IMR-90 (cell line): ENCODE results near the gene PTPRU. TPM values are rescaled to one million over a fixed set of nuclear protein-coding genes. Genes with fewer than 3 reads are reported as not detected.

Source experiments
- ATAC-seq: fragments of 200-7000 bp; cut with Tn5 transposase; 2 replicates; pipeline ENCODE4 v1.9.1; 2020; ENCODE audit warnings: low read depth, mild to moderate bottlenecking, moderate library complexity
- BruUV-seq: library from RNA; stranded (reverse); fragments of 400-500 nt; replicated peaks from 2 replicates; lab custom pipeline; 2021; lab: Mats Ljungman, UMichigan
- CTCF ChIA-PET: fragments of 300-600 bp; formaldehyde crosslinking; extraction: SDS; loops from one replicate; lab custom pipeline; 2021; ENCODE audit warnings: antibody characterized with exemption; lab: Yijun Ruan, JAX
- POLR2A ChIA-PET: fragments of 300-600 bp; sonication (Branson Sonifier 250); formaldehyde crosslinking; loops from one replicate; lab custom pipeline; 2022; ENCODE audit warnings: antibody characterized with exemption; ENCODE audit not compliant: unreplicated experiment; lab: Charles Lee
- DNase-seq: peaks from one replicate; pipeline ENCODE4 v3.0.0; 2013
- H2AFZ ChIP-seq: replicated peaks from 2 replicates; pipeline ENCODE3; 2013; ENCODE audit warnings: low read length, mild to moderate bottlenecking; ENCODE audit not compliant: poor library complexity
- H2AK5ac ChIP-seq: 2 replicates; pipeline ENCODE4 v1.6.1; 2013; ENCODE audit warnings: low read depth, low read length, inconsistent platforms
- H2AK9ac ChIP-seq: replicated peaks from 2 replicates; pipeline ENCODE3; 2013; ENCODE audit warnings: mild to moderate bottlenecking, low read depth, low read length, moderate library complexity; ENCODE audit not compliant: poor library complexity
- H2BK120ac ChIP-seq: 2 replicates; pipeline ENCODE4 v1.6.1; 2013; ENCODE audit warnings: low read depth, low read length, inconsistent platforms
- H2BK15ac ChIP-seq: 3 replicates; pipeline ENCODE4 v1.6.1; 2013; ENCODE audit warnings: low read depth, low read length, inconsistent platforms
- H2BK20ac ChIP-seq: 2 replicates; pipeline ENCODE4 v1.6.1; 2013; ENCODE audit warnings: low read depth, mild to moderate bottlenecking, inconsistent platforms, low read length, moderate library complexity
- H2BK5ac ChIP-seq: 2 replicates; pipeline ENCODE4 v1.6.1; 2013; ENCODE audit warnings: mild to moderate bottlenecking, low read depth, low read length, inconsistent platforms; ENCODE audit not compliant: poor library complexity, severe bottlenecking
- H3K14ac ChIP-seq: replicated peaks from 2 replicates; pipeline ENCODE4 v1.6.1; 2013; ENCODE audit warnings: low read depth, low read length, inconsistent platforms
- H3K18ac ChIP-seq: 2 replicates; pipeline ENCODE4 v1.6.1; 2013; ENCODE audit warnings: low read depth, low read length, control low read depth
- H3K23ac ChIP-seq: 2 replicates; pipeline ENCODE4 v1.6.1; 2013; ENCODE audit warnings: low read depth, low read length, inconsistent platforms
- H3K27ac ChIP-seq: 2 replicates; pipeline ENCODE4 v1.5.1; 2013; ENCODE audit warnings: mild to moderate bottlenecking, control low read depth, low read length; ENCODE audit not compliant: insufficient read depth
- H3K27me3 ChIP-seq: 2 replicates; pipeline ENCODE4 v1.6.1; 2013; ENCODE audit warnings: low read length; ENCODE audit not compliant: control insufficient read depth, insufficient read depth
- H3K36me3 ChIP-seq: 2 replicates; pipeline ENCODE4 v1.6.1; 2013; ENCODE audit warnings: low read length, mixed read lengths; ENCODE audit not compliant: control insufficient read depth, insufficient read depth
- H3K4ac ChIP-seq: 2 replicates; pipeline ENCODE4 v1.6.1; 2013; ENCODE audit warnings: low read depth, low read length, inconsistent platforms
- H3K4me1 ChIP-seq: 2 replicates; pipeline ENCODE4 v1.6.1; 2013; ENCODE audit warnings: low read length, mixed read lengths; ENCODE audit not compliant: control insufficient read depth, insufficient read depth
- H3K4me2 ChIP-seq: 2 replicates; pipeline ENCODE4 v1.6.1; 2013; ENCODE audit warnings: low read depth, mild to moderate bottlenecking, control low read depth, low read length, moderate library complexity
- H3K4me3 ChIP-seq: 2 replicates; pipeline ENCODE4 v1.5.1; 2013; ENCODE audit warnings: low read depth, mild to moderate bottlenecking, control low read depth, low read length, moderate library complexity; ENCODE audit not compliant: insufficient read depth
- H3K56ac ChIP-seq: 2 replicates; pipeline ENCODE4 v1.6.1; 2013; ENCODE audit warnings: low read length, inconsistent platforms; ENCODE audit not compliant: insufficient read depth; ENCODE audit errors: extremely low read depth
- H3K79me1 ChIP-seq, 2 experiments: 2 replicates each; pipeline ENCODE4 v1.6.1; 2013; ENCODE audit warnings: low read length in 2 of 2, inconsistent platforms in 1 of 2, low read depth in 1 of 2
- H3K9ac ChIP-seq: 2 replicates; pipeline ENCODE4 v1.6.1; 2013; ENCODE audit warnings: low read depth, low read length, control low read depth
- H3K9me1 ChIP-seq: 2 replicates; pipeline ENCODE4 v1.6.1; 2013; ENCODE audit warnings: low read length, inconsistent platforms; ENCODE audit not compliant: insufficient read depth
- H3K9me3 ChIP-seq: 2 replicates; pipeline ENCODE4 v1.6.1; 2013; ENCODE audit warnings: low read length; ENCODE audit not compliant: control insufficient read depth, insufficient read depth
- H4K20me1 ChIP-seq: 2 replicates; pipeline ENCODE4 v1.6.1; 2013; ENCODE audit warnings: low read length, inconsistent platforms; ENCODE audit not compliant: insufficient read depth
- H4K5ac ChIP-seq: 2 replicates; pipeline ENCODE4 v1.6.1; 2013; ENCODE audit warnings: mild to moderate bottlenecking, low read depth, low read length, control low read depth
- H4K8ac ChIP-seq, 2 experiments: 2 replicates each; pipeline ENCODE4 v1.6.1; 2013; ENCODE audit warnings: low read depth in 2 of 2, low read length in 2 of 2, control low read depth in 1 of 2, inconsistent platforms in 1 of 2
- H4K91ac ChIP-seq: 2 replicates; pipeline ENCODE4 v1.6.1; 2013; ENCODE audit warnings: low read depth, low read length, inconsistent platforms; ENCODE audit not compliant: insufficient read depth
- FOS ChIP-seq: fragments of 150-350 bp; IDR thresholded peaks from 2 replicates; pipeline ENCODE4 v1.6.1; 2016; ENCODE audit warnings: low read depth, low read length
- MXI1 ChIP-seq: IDR thresholded peaks from 2 replicates; pipeline ENCODE4 v1.6.1; 2012; ENCODE audit warnings: low read depth, mild to moderate bottlenecking, low read length, moderate library complexity, borderline replicate concordance
- RAD21 ChIP-seq: IDR thresholded peaks from 2 replicates; pipeline ENCODE4 v1.6.1; 2012; ENCODE audit warnings: low read length, improper control_type of control experiment
- SMC3 ChIP-seq: fragments of 150-350 bp; IDR thresholded peaks from 2 replicates; pipeline ENCODE4 v1.6.1; 2016; ENCODE audit warnings: low read depth, mild to moderate bottlenecking, antibody characterized with exemption, low read length, moderate library complexity
- WGBS, 2 experiments: methylation state at CpG; one replicate each; pipeline versions ENCODE4 v1.1.5 to v1.1.7; 2013; ENCODE audit warnings: missing lambda C conversion rate in 2 of 2; ENCODE audit not compliant: insufficient read length in 1 of 2; ENCODE audit errors: extremely low coverage in 2 of 2; 5-methylcytosine and 5-hydroxymethylcytosine counted together
- dilution Hi-C: fragments of 300-500 bp; cut with HindIII; formaldehyde crosslinking; loops from one replicate; pipeline ENCODE4 v1.14.3; 2018; ENCODE audit warnings: low sequenced_read_pairs; ENCODE audit not compliant: unreplicated experiment
- in situ Hi-C: fragments of 300-500 bp; cut with MboI; formaldehyde crosslinking; loops from 3 replicates; pipeline ENCODE4 v1.14.3; 2019; ENCODE audit warnings: low sequenced_read_pairs, inconsistent platforms, mixed read lengths
- intact Hi-C: fragments of 100-400 bp; cut with micrococcal nuclease; formaldehyde crosslinking; loops from 2 replicates; pipeline ENCODE4 v1.10.0; 2022
- polyA plus RNA-seq, 3 experiments: library from polyadenylated mRNA; depleted of rRNA; stranded (reverse); fragments of >200 nt; gene quantifications; 2 replicates each; pipeline ENCODE4 v1.2.3, GENCODE V29; 2012; ENCODE audit warnings: low replicate concordance in 1 of 3
- total RNA-seq: library from RNA; depleted of rRNA; stranded (reverse); fragments of >200 nt; gene quantifications from 2 replicates; pipeline ENCODE4 v1.2.3, GENCODE V29; 2012

The PTPRU gene
- total and polyA plus RNA-seq, 2 of the 4 experiments (the other 2 are of a cell fraction), result 7.0 to 10.7 TPM

GRCh38 chr1:29368936-29369932 is 132.9 kb downstream of the PTPRU start:
- no peak overlapping the region for H2AK9ac ChIP-seq
- no peak overlapping the region for H3K4ac ChIP-seq
- H3K9ac ChIP-seq, result no peak overlapping the region
- BruUV-seq, result no TSS peak
- H2BK15ac ChIP-seq, result no peak overlapping the region
- no peak overlapping the region for H3K56ac ChIP-seq
- ATAC-seq, result no peak
- H2BK20ac ChIP-seq, result no peak overlapping the region
- H4K20me1 ChIP-seq, result no peaks in the 10 kb centered on the region
- H2BK120ac ChIP-seq, result no peak overlapping the region
- POLR2A ChIA-PET, result no interaction called here
- intact Hi-C loops, result no loop called here
- 35% methylated on average over 4 of the region's 17 CpGs; no CpG with 5 or more reads in 1 of the 2 experiments for WGBS, 2 experiments
- no peak overlapping the region for H3K4me2 ChIP-seq
- peaks cover 7% of the 10 kb centered on the region; the same call in 1 of the 2 replicates for H3K27me3 ChIP-seq
- no peaks in the 10 kb centered on the region for H3K9me1 ChIP-seq
- no peak overlapping the region for H3K4me3 ChIP-seq
- no peaks in the 10 kb centered on the region for H3K79me1 ChIP-seq
- CTCF ChIA-PET, result interaction anchor here (0.6 kb wide), 1 partner anchor 1413 kb away, joined by 3 read pairs; no protein-coding TSS in a partner anchor
- H2BK5ac ChIP-seq, result no peak overlapping the region
- H4K91ac ChIP-seq, result no peak overlapping the region
- no peak overlapping the region for H3K14ac ChIP-seq
- H3K18ac ChIP-seq, result no peak overlapping the region
- H4K8ac ChIP-seq, result no peak overlapping the region
- no peak overlapping the region for H4K5ac ChIP-seq
- H3K9me3 ChIP-seq, result no peaks in the 10 kb centered on the region
- H2AFZ ChIP-seq, result no peak overlapping the region
- no peak for TF ChIP-seq FOS
- no peak for TF ChIP-seq SMC3
- TF ChIP-seq RAD21, result no peak
- TF ChIP-seq MXI1, result no peak
- no peaks in the 10 kb centered on the region for H3K36me3 ChIP-seq
- H2AK5ac ChIP-seq, result no peak overlapping the region
- in situ Hi-C loops, result no loop called here
- no peak for DNase-seq
- H3K27ac ChIP-seq, result no peak overlapping the region
- H3K4me1 ChIP-seq, result no peaks in the 10 kb centered on the region
- no peak overlapping the region for H3K23ac ChIP-seq
- dilution Hi-C loops, result no loop called here
